H9 (cell line): Measurements from ENCODE around the gene EPB41L4B. TPM values are rescaled to one million over a fixed set of nuclear protein-coding genes. Genes with fewer than 3 reads are reported as not detected.
A peak's percentile ranks its signal among the peaks of the same experiment; 100 is the strongest.

Experiments used
- DNase-seq: peaks from one replicate; pipeline ENCODE4 v3.0.0-alpha.2; 2017
- H2AFZ ChIP-seq: one replicate; pipeline ENCODE4 v1.6.1; 2013; ENCODE audit warnings: mild to moderate bottlenecking, low read length, control low read depth, moderate library complexity
- H2AK5ac ChIP-seq: 2 replicates; pipeline ENCODE4 v1.6.1; 2013; ENCODE audit warnings: low read length, control low read depth, mixed read lengths; ENCODE audit not compliant: insufficient read length
- H2BK120ac ChIP-seq: one replicate; pipeline ENCODE4 v1.6.1; 2013; ENCODE audit warnings: low read depth, mild to moderate bottlenecking, low read length, control low read depth, inconsistent platforms; ENCODE audit not compliant: poor library complexity, severe bottlenecking
- H2BK12ac ChIP-seq: 2 replicates; pipeline ENCODE4 v1.6.1; 2013; ENCODE audit warnings: low read length, control low read depth, mixed read lengths, low read depth; ENCODE audit not compliant: insufficient read length
- H2BK15ac ChIP-seq: 2 replicates; pipeline ENCODE4 v1.6.1; 2013; ENCODE audit warnings: low read depth, low read length, control low read depth
- H2BK20ac ChIP-seq: one replicate; pipeline ENCODE4 v1.6.1; 2013; ENCODE audit warnings: low read depth, mild to moderate bottlenecking, low read length, control low read depth, inconsistent platforms; ENCODE audit not compliant: poor library complexity, severe bottlenecking
- H2BK5ac ChIP-seq: 2 replicates; pipeline ENCODE4 v1.6.1; 2013; ENCODE audit warnings: low read length, control low read depth, mixed read lengths; ENCODE audit not compliant: insufficient read length
- H3K14ac ChIP-seq: 2 replicates; pipeline ENCODE4 v1.6.1; 2013; ENCODE audit warnings: low read length, control low read depth; ENCODE audit not compliant: insufficient read depth
- H3K18ac ChIP-seq: 2 replicates; pipeline ENCODE4 v1.6.1; 2013; ENCODE audit warnings: low read depth, mild to moderate bottlenecking, mixed read lengths, low read length, control low read depth; ENCODE audit not compliant: insufficient read length
- H3K23ac ChIP-seq: 2 replicates; pipeline ENCODE4 v1.6.1; 2013; ENCODE audit warnings: low read length, control low read depth, mixed read lengths, low read depth; ENCODE audit not compliant: insufficient read length
- H3K23me2 ChIP-seq: 2 replicates; pipeline ENCODE4 v1.6.1; 2013; ENCODE audit warnings: low read depth, mild to moderate bottlenecking, mixed read lengths, low read length, control low read depth; ENCODE audit not compliant: insufficient read length, poor library complexity, severe bottlenecking
- H3K27ac ChIP-seq: 2 replicates; pipeline ENCODE4 v1.5.1; 2013; ENCODE audit warnings: low read length, control low read depth, mixed read lengths, low read depth; ENCODE audit not compliant: insufficient read length
- H3K27me3 ChIP-seq: 2 replicates; pipeline ENCODE4 v1.6.1; 2013; ENCODE audit warnings: low read length, control low read depth, inconsistent platforms; ENCODE audit not compliant: insufficient read depth
- H3K4ac ChIP-seq: 2 replicates; pipeline ENCODE4 v1.6.1; 2013; ENCODE audit warnings: low read depth, mild to moderate bottlenecking, control low read depth, inconsistent platforms, low read length, moderate library complexity
- H3K4me1 ChIP-seq: 2 replicates; pipeline ENCODE4 v1.6.1; 2013; ENCODE audit warnings: low read length, control low read depth, inconsistent platforms; ENCODE audit not compliant: insufficient read depth
- H3K4me2 ChIP-seq: 2 replicates; pipeline ENCODE4 v1.6.1; 2013; ENCODE audit warnings: low read length, control low read depth, mixed read lengths; ENCODE audit not compliant: insufficient read length, insufficient read depth
- H3K56ac ChIP-seq: 2 replicates; pipeline ENCODE4 v1.6.1; 2013; ENCODE audit warnings: low read depth, mild to moderate bottlenecking, mixed read lengths, low read length, control low read depth; ENCODE audit not compliant: insufficient read length
- H3K79me1 ChIP-seq: 2 replicates; pipeline ENCODE4 v1.6.1; 2013; ENCODE audit warnings: low read depth, mild to moderate bottlenecking, moderate library complexity, low read length, control low read depth, inconsistent platforms; ENCODE audit not compliant: insufficient read depth, poor library complexity, severe bottlenecking
- H3K79me2 ChIP-seq: 2 replicates; pipeline ENCODE4 v1.6.1; 2013; ENCODE audit warnings: low read length, control low read depth, inconsistent platforms; ENCODE audit not compliant: insufficient read depth
- H3K9ac ChIP-seq: 2 replicates; pipeline ENCODE4 v1.6.1; 2013; ENCODE audit warnings: low read length, control low read depth, mixed read lengths; ENCODE audit not compliant: insufficient read length; ENCODE audit errors: extremely low read depth
- H3K9me3 ChIP-seq: one replicate; pipeline ENCODE4 v1.6.1; 2013; ENCODE audit warnings: low read depth, low read length, inconsistent platforms; ENCODE audit not compliant: control insufficient read depth
- H3T11ph ChIP-seq: one replicate; pipeline ENCODE4 v1.6.1; 2013; ENCODE audit warnings: mild to moderate bottlenecking, low read length, control low read depth, inconsistent platforms
- H4K20me1 ChIP-seq: one replicate; pipeline ENCODE4 v1.6.1; 2013; ENCODE audit not compliant: control insufficient read depth, insufficient read length, insufficient read depth
- H4K5ac ChIP-seq: 2 replicates; pipeline ENCODE4 v1.6.1; 2013; ENCODE audit warnings: low read depth, mild to moderate bottlenecking, mixed read lengths, low read length, control low read depth; ENCODE audit not compliant: insufficient read length
- H4K8ac ChIP-seq: replicated peaks from 2 replicates; pipeline ENCODE4 v1.6.1; 2013; ENCODE audit warnings: low read length, control low read depth, mixed read lengths, low read depth; ENCODE audit not compliant: insufficient read length
- H4K91ac ChIP-seq: 2 replicates; pipeline ENCODE4 v1.6.1; 2013; ENCODE audit warnings: low read depth, mild to moderate bottlenecking, moderate library complexity, mixed read lengths, low read length, control low read depth; ENCODE audit not compliant: insufficient read length
- H3K27ac Mint-ChIP-seq, 3 experiments: 2 replicates in 2 of 3; 3 replicates in 1 of 3; pipeline ENCODE4 v1.8.0; 2020 to 2021; ENCODE audit warnings: mixed read lengths in 3 of 3, mild to moderate bottlenecking in 1 of 3, moderate library complexity in 1 of 3
- H3K27me3 Mint-ChIP-seq: 2 replicates; pipeline ENCODE4 v1.8.0; 2021; ENCODE audit warnings: low read depth, mild to moderate bottlenecking, moderate library complexity, mixed read lengths
- H3K36me3 Mint-ChIP-seq, 3 experiments: 2 replicates in 2 of 3; 3 replicates in 1 of 3; pipeline ENCODE4 v1.8.0; 2020 to 2021; ENCODE audit warnings: low read depth in 3 of 3, mixed read lengths in 3 of 3; ENCODE audit not compliant: insufficient read depth in 1 of 3
- H3K4me1 Mint-ChIP-seq, 2 experiments: 2 replicates each; pipeline ENCODE4 v1.8.0; 2020; ENCODE audit warnings: mixed read lengths in 2 of 2
- H3K4me3 Mint-ChIP-seq, 2 experiments: 2 replicates in 1 of 2; 3 replicates in 1 of 2; pipeline ENCODE4 v1.8.0; 2020 to 2021; ENCODE audit warnings: mild to moderate bottlenecking in 2 of 2, mixed read lengths in 2 of 2, moderate library complexity in 1 of 2
- H3K9me3 Mint-ChIP-seq, 2 experiments: 2 replicates in 1 of 2; 3 replicates in 1 of 2; pipeline ENCODE4 v1.8.0; 2020; ENCODE audit warnings: mild to moderate bottlenecking in 2 of 2, mixed read lengths in 2 of 2, moderate library complexity in 1 of 2
- CTCF ChIP-seq: fragments of 200-600 bp; sonication (generic); conservative IDR thresholded peaks from 3 replicates; pipeline ENCODE4 v1.8.0; 2021; ENCODE audit warnings: antibody characterized with exemption, mild to moderate bottlenecking
- WGBS: extraction: QIAGEN DNeasy Blood & Tissue Kit; methylation state at CpG from one replicate; pipeline ENCODE4 v1.1.7; 2013; ENCODE audit warnings: missing lambda C conversion rate, low lambda C conversion rate, mixed read lengths; ENCODE audit not compliant: insufficient read length; ENCODE audit errors: extremely low coverage; 5-methylcytosine and 5-hydroxymethylcytosine counted together
- total RNA-seq: library from RNA; stranded (reverse); gene quantifications from 2 replicates; pipeline ENCODE4 v1.2.1, GENCODE V29; 2021

Gene EPB41L4B
- total RNA-seq, 1 experiment from 2014 or later, result 18.9 TPM

GRCh38 chr9:109176386-109176785 lies 144.5 kb downstream of the EPB41L4B start:
- Histone ChIP-seq H2AK5ac (no peak overlapping the region), H2BK5ac (no peak overlapping the region), H3T11ph (no peak overlapping the region), H3K23me2 (no peaks in the 10 kb centered on the region), H3K79me1 (no peaks in the 10 kb centered on the region), H4K8ac (no peak overlapping the region), H2BK12ac (no peak overlapping the region), H2AFZ (no peak overlapping the region), H3K23ac (no peak overlapping the region), H4K20me1 (no peaks in the 10 kb centered on the region), H3K4ac (no peak overlapping the region), H2BK20ac (no peak overlapping the region), H3K9ac (no peak overlapping the region), H4K5ac (no peak overlapping the region), H3K79me2 (no peaks in the 10 kb centered on the region), H3K4me1 (no peaks in the 10 kb centered on the region), H3K4me2 (no peak overlapping the region), H3K56ac (no peak overlapping the region), H3K27ac (no peak overlapping the region), H2BK120ac (no peak overlapping the region), H3K9me3 (no peaks in the 10 kb centered on the region), H3K14ac (no peak overlapping the region), H3K18ac (no peak overlapping the region), H4K91ac (no peak overlapping the region), H2BK15ac (no peak overlapping the region), H3K27me3 (no peaks in the 10 kb centered on the region)
- Mint-ChIP-seq H3K27me3 (peaks cover 4% of the 10 kb centered on the region; the same call in 1 of the 2 replicates), H3K4me1 (0 out of 4 replicates have a peak, but pooled peaks cover 2% of the 10 kb centered on the region in 2 experiments), H3K36me3 (no peaks in the 10 kb centered on the region), H3K4me3 (no peak overlapping the region), H3K9me3 (no peaks in the 10 kb centered on the region), H3K27ac (peak overlapping the region in 1 of 3 experiments; percentile 52; a peak in 1 of 7 replicates)
- WGBS, result no CpG with 5 or more reads among the region's 8 CpGs
- TF ChIP-seq CTCF, result no peak
- no peak for DNase-seq
